Measurements from ENCODE around the gene RASL10A. TPM values are rescaled to one million over a fixed set of nuclear protein-coding genes. Genes with fewer than 3 reads are reported as not detected.
A peak's percentile ranks its signal among the peaks of the same experiment; 100 is the strongest.

RASL10A gene
- total RNA-seq, 1 donor from 2014 or later: under 0.01 TPM

GRCh38 chr22:29275167-29275566 is 40.3 kb downstream of the RASL10A start:
- Histone ChIP-seq H3K27ac (ENCODE audit: low read depth, low read length) (no peak overlapping the region), H3K36me3 (ENCODE audit: control insufficient read depth in 3 of 3, insufficient read depth in 3 of 3, low read length in 3 of 3) (peaks cover 28 to 59% (median 56%) of the 10 kb centered on the region in 3 donors), H3K27me3 (ENCODE audit: control insufficient read depth in 3 of 3, insufficient read depth in 3 of 3, low read length in 3 of 3) (no peaks in the 10 kb centered on the region), H3K9ac (ENCODE audit: low read depth in 1 of 3, low read length in 3 of 3) (no peak overlapping the region), H3K4me3 (ENCODE audit: low read length in 3 of 3) (no peak overlapping the region), H3K4me1 (ENCODE audit: control insufficient read depth in 3 of 3, insufficient read depth in 3 of 3, low read length in 3 of 3) (peaks cover 21 to 42% (median 33%) of the 10 kb centered on the region in 3 donors), H3K9me3 (ENCODE audit: control insufficient read depth in 3 of 3, low read length in 3 of 3) (no peaks in the 10 kb centered on the region)

GRCh38 chr22:29272624-29273023 is 42.9 kb downstream of the RASL10A start:
- H3K36me3 ChIP-seq (ENCODE audit: control insufficient read depth in 3 of 3, insufficient read depth in 3 of 3, low read length in 3 of 3): peaks cover 15 to 38% (median 33%) of the 10 kb centered on the region in 3 donors
- no peak overlapping the region for H3K4me3 ChIP-seq (ENCODE audit: low read length in 3 of 3)
- H3K9me3 ChIP-seq (ENCODE audit: control insufficient read depth in 3 of 3, low read length in 3 of 3): no peaks in the 10 kb centered on the region
- peaks cover 34 to 54% (median 46%) of the 10 kb centered on the region in 3 donors for H3K4me1 ChIP-seq (ENCODE audit: control insufficient read depth in 3 of 3, insufficient read depth in 3 of 3, low read length in 3 of 3)
- H3K9ac ChIP-seq (ENCODE audit: low read depth in 1 of 3, low read length in 3 of 3): no peak overlapping the region
- H3K27ac ChIP-seq (ENCODE audit: low read depth, low read length): no peak overlapping the region
- H3K27me3 ChIP-seq (ENCODE audit: control insufficient read depth in 3 of 3, insufficient read depth in 3 of 3, low read length in 3 of 3): no peaks in the 10 kb centered on the region

- H3K9me3 ChIP-seq (ENCODE audit: control insufficient read depth in 3 of 3, low read length in 3 of 3): no peaks in the 10 kb centered on the region
- no peaks in the 10 kb centered on the region for H3K27me3 ChIP-seq (ENCODE audit: control insufficient read depth in 3 of 3, insufficient read depth in 3 of 3, low read length in 3 of 3)
- peaks cover 7 to 29% (median 23%) of the 10 kb centered on the region in 3 donors for H3K36me3 ChIP-seq (ENCODE audit: control insufficient read depth in 3 of 3, insufficient read depth in 3 of 3, low read length in 3 of 3)
- peaks cover 50 to 66% (median 59%) of the 10 kb centered on the region in 3 donors for H3K4me1 ChIP-seq (ENCODE audit: control insufficient read depth in 3 of 3, insufficient read depth in 3 of 3, low read length in 3 of 3)
- H3K9ac ChIP-seq (ENCODE audit: low read depth in 1 of 3, low read length in 3 of 3): peak overlapping the region; percentile 41 to 100 (median 99)
- peak overlapping the region; percentile 31 for H3K27ac ChIP-seq (ENCODE audit: low read depth, low read length)
- H3K4me3 ChIP-seq (ENCODE audit: low read length in 3 of 3): peak overlapping the region; percentile 89 to 98 (median 96)
These were observed 44.8 kb downstream of the RASL10A start for GRCh38 chr22:29270475-29271271.

- H3K9me3 ChIP-seq (ENCODE audit: control insufficient read depth in 3 of 3, low read length in 3 of 3): no peaks in the 10 kb centered on the region
- peak overlapping the region; percentile 89 to 98 (median 96) for H3K4me3 ChIP-seq (ENCODE audit: low read length in 3 of 3)
- peak overlapping the region; percentile 99 to 100 (median 100) for H3K9ac ChIP-seq (ENCODE audit: low read depth in 1 of 3, low read length in 3 of 3)
- H3K27me3 ChIP-seq (ENCODE audit: control insufficient read depth in 3 of 3, insufficient read depth in 3 of 3, low read length in 3 of 3): no peaks in the 10 kb centered on the region
- peaks cover 10 to 29% (median 26%) of the 10 kb centered on the region in 3 donors for H3K36me3 ChIP-seq (ENCODE audit: control insufficient read depth in 3 of 3, insufficient read depth in 3 of 3, low read length in 3 of 3)
- peak overlapping the region; percentile 100 for H3K27ac ChIP-seq (ENCODE audit: low read depth, low read length)
- peaks cover 50 to 61% (median 53%) of the 10 kb centered on the region in 3 donors for H3K4me1 ChIP-seq (ENCODE audit: control insufficient read depth in 3 of 3, insufficient read depth in 3 of 3, low read length in 3 of 3)
These were observed 45.6 kb downstream of the RASL10A start for GRCh38 chr22:29269731-29270474.

- Histone ChIP-seq H3K9me3 (ENCODE audit: control insufficient read depth in 3 of 3, low read length in 3 of 3) (no peaks in the 10 kb centered on the region), H3K36me3 (ENCODE audit: control insufficient read depth in 3 of 3, insufficient read depth in 3 of 3, low read length in 3 of 3) (peaks cover 10 to 29% (median 24%) of the 10 kb centered on the region in 3 donors), H3K4me3 (ENCODE audit: low read length in 3 of 3) (peak overlapping the region; percentile 89 to 98 (median 96)), H3K4me1 (ENCODE audit: control insufficient read depth in 3 of 3, insufficient read depth in 3 of 3, low read length in 3 of 3) (peaks cover 51 to 62% (median 55%) of the 10 kb centered on the region in 3 donors), H3K9ac (ENCODE audit: low read depth in 1 of 3, low read length in 3 of 3) (peak overlapping the region; percentile 99 to 100 (median 100)), H3K27me3 (ENCODE audit: control insufficient read depth in 3 of 3, insufficient read depth in 3 of 3, low read length in 3 of 3) (no peaks in the 10 kb centered on the region), H3K27ac (ENCODE audit: low read depth, low read length) (peak overlapping the region; percentile 100)
These were observed 46.3 kb downstream of the RASL10A start for GRCh38 chr22:29269230-29269604.

GRCh38 chr22:29268511-29269229 is 46.8 kb downstream of the RASL10A start:
- H3K36me3 ChIP-seq (ENCODE audit: control insufficient read depth in 3 of 3, insufficient read depth in 3 of 3, low read length in 3 of 3): peaks cover 8 to 29% (median 24%) of the 10 kb centered on the region in 3 donors
- peaks cover 57 to 67% (median 59%) of the 10 kb centered on the region in 3 donors for H3K4me1 ChIP-seq (ENCODE audit: control insufficient read depth in 3 of 3, insufficient read depth in 3 of 3, low read length in 3 of 3)
- peak overlapping the region; percentile 100 for H3K27ac ChIP-seq (ENCODE audit: low read depth, low read length)
- no peaks in the 10 kb centered on the region for H3K27me3 ChIP-seq (ENCODE audit: control insufficient read depth in 3 of 3, insufficient read depth in 3 of 3, low read length in 3 of 3)
- H3K4me3 ChIP-seq (ENCODE audit: low read length in 3 of 3): peak overlapping the region; percentile 89 to 98 (median 96)
- H3K9ac ChIP-seq (ENCODE audit: low read depth in 1 of 3, low read length in 3 of 3): peak overlapping the region; percentile 99 to 100 (median 100)
- no peaks in the 10 kb centered on the region for H3K9me3 ChIP-seq (ENCODE audit: control insufficient read depth in 3 of 3, low read length in 3 of 3)

GRCh38 chr22:29267858-29268510 is 47.5 kb downstream of the RASL10A start, which contains the start of the genes EWSR1 and RHBDD3:
TSS of gene EWSR1 (plus strand) at chr22:29268268. CDS start at chr22:29268337, 69 bp downstream.
TSS of gene RHBDD3 (minus strand) at chr22:29267981. CDS start at chr22:29265626, 2,355 bp downstream.
- peaks cover 58 to 66% (median 59%) of the 10 kb centered on the region in 3 donors for H3K4me1 ChIP-seq (ENCODE audit: control insufficient read depth in 3 of 3, insufficient read depth in 3 of 3, low read length in 3 of 3)
- H3K9ac ChIP-seq (ENCODE audit: low read depth in 1 of 3, low read length in 3 of 3): peak within 1 kb of the TSS; percentile 99 to 100 (median 100)
- peaks cover 7 to 23% (median 18%) of the 10 kb centered on the region in 3 donors for H3K36me3 ChIP-seq (ENCODE audit: control insufficient read depth in 3 of 3, insufficient read depth in 3 of 3, low read length in 3 of 3)
- H3K27me3 ChIP-seq (ENCODE audit: control insufficient read depth in 3 of 3, insufficient read depth in 3 of 3, low read length in 3 of 3): no peaks in the 10 kb centered on the region
- peak within 1 kb of the TSS; percentile 89 to 98 (median 96) for H3K4me3 ChIP-seq (ENCODE audit: low read length in 3 of 3)
- H3K27ac ChIP-seq (ENCODE audit: low read depth, low read length): peak within 1 kb of the TSS; percentile 100
- no peaks in the 10 kb centered on the region for H3K9me3 ChIP-seq (ENCODE audit: control insufficient read depth in 3 of 3, low read length in 3 of 3)

- Histone ChIP-seq H3K36me3 (ENCODE audit: control insufficient read depth in 3 of 3, insufficient read depth in 3 of 3, low read length in 3 of 3) (peaks cover 7 to 18% (median 15%) of the 10 kb centered on the region in 3 donors), H3K4me3 (ENCODE audit: low read length in 3 of 3) (peak overlapping the region; percentile 89 to 98 (median 96)), H3K4me1 (ENCODE audit: control insufficient read depth in 3 of 3, insufficient read depth in 3 of 3, low read length in 3 of 3) (peaks cover 55 to 61% (median 57%) of the 10 kb centered on the region in 3 donors), H3K9ac (ENCODE audit: low read depth in 1 of 3, low read length in 3 of 3) (peak overlapping the region; percentile 99 to 100 (median 100)), H3K27ac (ENCODE audit: low read depth, low read length) (peak overlapping the region; percentile 100), H3K27me3 (ENCODE audit: control insufficient read depth in 3 of 3, insufficient read depth in 3 of 3, low read length in 3 of 3) (no peaks in the 10 kb centered on the region), H3K9me3 (ENCODE audit: control insufficient read depth in 3 of 3, low read length in 3 of 3) (no peaks in the 10 kb centered on the region)
These were observed 48.0 kb downstream of the RASL10A start for GRCh38 chr22:29267462-29267857.
